Peyer's patch (tissue), 4 donors: ENCODE results near the gene AMZ2. TPM values are rescaled to one million over a fixed set of nuclear protein-coding genes. Genes with fewer than 3 reads are reported as not detected.
"Not testable (repeated sequence)": the region's sequence is repeated elsewhere in the genome, so short reads cannot be mapped to it uniquely, and the experiment has no call there.

Experiments used
- DNase-seq, 3 donors: peaks; one replicate each; pipeline ENCODE4 v3.0.0-alpha.2; 2017 to 2019
- H3K27ac ChIP-seq, 4 donors: fragments of 200-600 bp; sonication (generic); one replicate each; pipeline ENCODE4 v1.5.1; 2016 to 2019
- H3K27me3 ChIP-seq, 2 donors: fragments of 200-600 bp; sonication (generic); one replicate each; pipeline ENCODE4 v1.5.1; 2019
- H3K36me3 ChIP-seq, 3 donors: fragments of 200-600 bp; sonication (generic); one replicate each; pipeline ENCODE4 v1.5.1; 2016 to 2019
- H3K4me1 ChIP-seq, 4 donors: fragments of 200-600 bp; sonication (generic); one replicate each; pipeline ENCODE4 v1.5.1; 2016 to 2019
- H3K4me3 ChIP-seq, 4 donors: fragments of 200-600 bp; sonication (generic); 1 replicate in 3 of 4; 2 replicates in 1 of 4; pipeline ENCODE4 v1.5.1; 2016 to 2019; ENCODE audit warnings: mild to moderate bottlenecking in 1 of 4
- H3K9me3 ChIP-seq, 4 donors: fragments of 200-600 bp; sonication (generic); one replicate each; pipeline ENCODE4 v1.5.1; 2016 to 2019; ENCODE audit warnings: mild to moderate bottlenecking in 1 of 4
- POLR2A ChIP-seq, 2 donors: fragments of 450-650 bp; IDR thresholded peaks; one replicate each; pipeline ENCODE4 v1.5.1; 2017; ENCODE audit warnings: antibody characterized with exemption in 2 of 2, mild to moderate bottlenecking in 2 of 2, moderate library complexity in 2 of 2
- total RNA-seq, 4 donors: library from RNA; depleted of rRNA; stranded (reverse); fragments of >200 nt; gene quantifications; one replicate each; pipeline ENCODE4 v1.1.0, GENCODE V29; 2016
- TF ChIP-seq, protein P1 (sequence below), 6 experiments: fragments of 450-650 bp in 4 of 6; fragments of 200-600 bp in 2 of 6; sonication (generic) in 1 of 6; IDR thresholded peaks; one replicate each; pipeline ENCODE4 v1.5.1; 2017 to 2019; ENCODE audit warnings: antibody characterized with exemption in 6 of 6, mild to moderate bottlenecking in 3 of 6, moderate library complexity in 1 of 6

AMZ2 gene
- total RNA-seq, 4 donors from 2014 or later = 18.0 to 38.8 (median 31.2) TPM

DNA sequence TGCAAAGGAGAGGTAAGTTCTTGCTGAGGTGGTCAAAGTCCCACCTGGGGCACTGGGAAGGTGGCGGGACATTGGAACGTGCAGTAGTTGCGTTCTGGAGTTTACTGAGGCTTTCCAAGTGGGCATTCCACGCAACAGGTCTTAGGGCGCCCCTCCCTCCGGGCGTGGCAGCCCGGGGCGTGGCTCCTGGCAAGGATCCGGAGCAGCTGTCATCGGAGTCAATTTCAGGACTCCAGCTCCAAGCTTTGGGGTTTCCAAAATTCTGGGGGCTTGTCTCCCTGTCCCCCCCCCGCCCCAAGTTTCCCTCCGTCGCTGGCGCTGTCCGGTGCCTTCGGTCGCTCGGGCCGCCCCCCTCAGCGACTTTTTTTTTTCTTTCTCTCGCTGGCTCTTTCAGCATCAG, 43.1 kb upstream of the AMZ2 start:
- Histone ChIP-seq H3K27ac (peak overlapping the region; percentile 89 to 99 (median 92)), H3K36me3 (no peaks in the 10 kb centered on the region)
- peak in 1 of 3 donors; percentile 61 for DNase-seq

DNA sequence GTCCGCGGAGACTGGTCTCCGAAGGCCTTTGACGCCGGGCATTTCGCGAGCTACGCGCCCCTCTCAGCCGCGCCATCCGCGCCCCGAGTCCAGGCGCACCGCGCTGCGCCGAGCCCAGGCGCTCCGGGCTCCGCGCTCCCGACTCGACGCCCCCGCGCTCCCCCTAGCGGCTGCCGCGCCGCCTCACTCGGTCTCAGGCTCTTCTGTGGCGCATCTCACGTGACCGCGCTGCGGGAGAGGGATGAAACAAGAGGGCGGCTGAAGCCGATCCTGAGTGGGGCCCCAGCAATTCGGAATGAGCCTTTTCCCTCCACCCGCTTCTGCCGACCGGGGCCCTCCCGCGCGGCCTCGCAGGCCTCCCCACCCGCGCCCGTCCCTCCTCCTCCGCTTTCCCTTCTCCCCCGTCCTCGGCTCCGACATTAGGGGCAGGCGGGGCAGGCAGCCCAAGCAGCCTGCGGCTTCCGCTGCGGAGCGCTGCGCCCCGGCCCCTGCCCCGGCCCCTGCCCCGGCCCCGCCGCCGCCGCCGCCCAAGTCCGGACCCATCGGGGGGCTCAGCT, 42.5 kb upstream of the AMZ2 start:
- peaks cover 0 to 16% (median 7%) of the 10 kb centered on the region in 4 donors for H3K4me1 ChIP-seq
- peak; percentile 93 to 97 (median 97) for DNase-seq
- H3K36me3 ChIP-seq = no peaks in the 10 kb centered on the region
- peak overlapping the region; percentile 89 to 99 (median 92) for H3K27ac ChIP-seq
- peak in 1 of 2 donors; percentile 56 for TF ChIP-seq POLR2A (IDR thresholded peaks at IDR 0.05)
- TF ChIP-seq, protein P1, sequence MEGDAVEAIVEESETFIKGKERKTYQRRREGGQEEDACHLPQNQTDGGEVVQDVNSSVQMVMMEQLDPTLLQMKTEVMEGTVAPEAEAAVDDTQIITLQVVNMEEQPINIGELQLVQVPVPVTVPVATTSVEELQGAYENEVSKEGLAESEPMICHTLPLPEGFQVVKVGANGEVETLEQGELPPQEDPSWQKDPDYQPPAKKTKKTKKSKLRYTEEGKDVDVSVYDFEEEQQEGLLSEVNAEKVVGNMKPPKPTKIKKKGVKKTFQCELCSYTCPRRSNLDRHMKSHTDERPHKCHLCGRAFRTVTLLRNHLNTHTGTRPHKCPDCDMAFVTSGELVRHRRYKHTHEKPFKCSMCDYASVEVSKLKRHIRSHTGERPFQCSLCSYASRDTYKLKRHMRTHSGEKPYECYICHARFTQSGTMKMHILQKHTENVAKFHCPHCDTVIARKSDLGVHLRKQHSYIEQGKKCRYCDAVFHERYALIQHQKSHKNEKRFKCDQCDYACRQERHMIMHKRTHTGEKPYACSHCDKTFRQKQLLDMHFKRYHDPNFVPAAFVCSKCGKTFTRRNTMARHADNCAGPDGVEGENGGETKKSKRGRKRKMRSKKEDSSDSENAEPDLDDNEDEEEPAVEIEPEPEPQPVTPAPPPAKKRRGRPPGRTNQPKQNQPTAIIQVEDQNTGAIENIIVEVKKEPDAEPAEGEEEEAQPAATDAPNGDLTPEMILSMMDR (IDR thresholded peaks at IDR 0.05) = peak; percentile 82 to 96 (median 94)
- no peaks in the 10 kb centered on the region for H3K9me3 ChIP-seq
- peak overlapping the region; percentile 72 to 88 (median 80) for H3K4me3 ChIP-seq
- H3K27me3 ChIP-seq = no peaks in the 10 kb centered on the region

More for the DNA sequence above, 43.1 kb upstream of the AMZ2 start:
- TF ChIP-seq, protein P1 (IDR thresholded peaks at IDR 0.05) = no peak
- TF ChIP-seq POLR2A (IDR thresholded peaks at IDR 0.05) = no peak
- peaks cover 0 to 2% of the 10 kb centered on the region in 2 donors for H3K27me3 ChIP-seq
- no peaks in the 10 kb centered on the region for H3K9me3 ChIP-seq
- peak overlapping the region; percentile 72 to 88 (median 80) for H3K4me3 ChIP-seq
- peaks cover 0 to 20% (median 8%) of the 10 kb centered on the region in 4 donors for H3K4me1 ChIP-seq

DNA sequence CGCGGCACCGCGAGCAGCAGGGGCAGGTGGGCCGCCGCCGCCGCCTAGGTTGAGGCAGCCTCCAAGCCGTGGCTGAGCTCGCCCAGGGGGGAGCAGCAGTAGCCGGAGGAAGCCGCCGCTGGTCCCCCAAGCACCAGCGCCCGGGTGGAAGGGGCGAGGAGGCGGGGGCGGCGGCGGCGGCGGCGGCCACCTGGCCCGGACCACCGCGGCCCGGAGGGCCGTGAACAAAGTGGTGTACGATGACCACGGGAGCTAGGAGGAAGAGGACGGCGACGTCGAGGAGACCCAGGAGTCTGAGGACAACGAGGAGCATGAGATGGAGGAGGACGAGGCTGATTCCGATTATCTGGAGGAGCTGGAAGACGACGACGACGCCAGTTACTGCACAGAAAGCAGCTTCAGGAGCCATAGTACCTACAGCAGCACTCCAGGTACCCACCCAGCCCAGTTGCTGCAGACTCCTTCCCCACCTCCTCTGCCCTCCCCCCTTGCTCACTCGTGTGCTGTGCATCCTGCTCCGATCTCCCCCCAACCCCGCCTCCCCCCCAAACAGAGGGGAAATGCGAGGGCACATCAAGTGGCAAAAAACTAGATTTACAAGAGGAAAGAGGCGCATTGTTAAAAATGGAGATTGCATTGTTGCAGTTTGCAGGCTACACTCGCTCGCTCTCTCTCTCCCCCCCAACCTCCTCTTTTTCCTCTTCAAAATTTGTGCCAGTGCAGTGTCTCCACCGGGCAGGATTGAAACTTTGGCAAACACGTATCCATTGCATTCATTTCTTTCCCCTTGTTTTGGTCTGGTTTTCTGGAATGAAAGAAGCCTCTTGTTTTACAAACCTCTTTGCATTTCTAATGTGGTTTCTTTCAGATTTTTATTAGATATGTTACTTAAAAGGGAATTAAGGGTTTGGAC, 41.8 kb upstream of the AMZ2 start:
- Histone ChIP-seq H3K4me1 (peaks cover 0 to 10% (median 4%) of the 10 kb centered on the region in 4 donors), H3K36me3 (no peaks in the 10 kb centered on the region), H3K4me3 (peak overlapping the region; percentile 72 to 88 (median 80)), H3K27ac (peak overlapping the region; percentile 89 to 99 (median 92)), H3K9me3 (no peaks in the 10 kb centered on the region), H3K27me3 (no peaks in the 10 kb centered on the region)
- TF ChIP-seq POLR2A (IDR thresholded peaks at IDR 0.05) = no peak
- TF ChIP-seq, protein P1 (IDR thresholded peaks at IDR 0.05) = no peak
- DNase-seq = peak in 2 of 3 donors; percentile 60 to 61

DNA sequence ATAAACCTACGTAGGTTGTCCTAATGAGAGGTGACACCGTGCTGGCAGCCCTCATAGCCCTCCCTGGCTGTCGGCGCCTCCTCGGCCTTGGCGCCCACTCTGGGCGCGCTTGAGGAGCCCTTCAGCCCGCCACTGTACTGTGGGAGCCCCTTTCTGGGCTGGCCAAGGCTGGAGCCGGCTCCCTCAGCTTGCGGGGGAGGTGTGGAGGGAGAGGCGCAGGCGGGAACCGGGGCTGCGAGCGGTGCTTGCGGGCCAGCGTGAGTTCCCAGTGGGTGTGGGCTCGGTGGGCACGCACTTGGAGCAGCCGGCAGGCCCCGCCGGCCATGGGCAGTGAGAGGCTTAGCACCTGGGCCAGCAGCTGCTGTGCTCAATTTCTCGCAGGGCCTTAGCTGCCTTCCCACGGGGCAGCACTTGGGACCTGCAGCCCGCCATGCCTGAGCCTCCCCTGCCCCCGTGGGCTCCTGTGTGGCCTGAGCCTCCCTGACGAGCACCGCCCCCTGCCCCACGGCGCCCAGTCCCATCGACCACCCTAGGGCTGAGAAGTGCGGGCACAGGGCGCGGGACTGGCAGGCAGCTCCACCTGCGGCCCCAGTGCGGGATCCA, 40.1 kb upstream of the AMZ2 start:
- peak overlapping the region in 2 of 4 donors; percentile 16 to 33 for H3K27ac ChIP-seq
- H3K9me3 ChIP-seq = no peaks in the 10 kb centered on the region
- DNase-seq = peak in 1 of 3 donors; percentile 46
- TF ChIP-seq, protein P1 (IDR thresholded peaks at IDR 0.05) = no peak
- TF ChIP-seq POLR2A (IDR thresholded peaks at IDR 0.05) = no peak
- no peaks in the 10 kb centered on the region for H3K36me3 ChIP-seq
- no peaks in the 10 kb centered on the region for H3K27me3 ChIP-seq
- H3K4me1 ChIP-seq = peaks cover 0 to 10% (median 4%) of the 10 kb centered on the region in 4 donors
- no peak overlapping the region for H3K4me3 ChIP-seq

DNA sequence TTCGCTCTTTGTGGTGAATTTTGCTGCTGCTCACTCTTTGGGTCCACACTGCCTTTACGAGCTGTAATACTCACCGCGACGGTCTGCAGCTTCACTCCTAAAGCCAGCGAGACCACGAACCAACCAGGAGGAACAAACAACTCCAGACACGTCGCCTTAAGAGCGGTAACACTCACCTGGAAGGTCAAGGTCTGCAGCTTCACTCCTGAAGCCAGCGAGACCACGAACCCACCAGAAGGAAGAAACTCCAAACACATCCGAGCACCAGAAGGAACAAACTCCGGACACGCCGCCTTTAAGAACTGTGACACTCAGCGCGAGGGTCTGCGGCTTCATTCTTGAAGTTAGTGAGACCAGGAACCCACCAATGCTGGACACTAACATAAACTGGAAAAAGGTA, 39.2 kb upstream of the AMZ2 start:
- H3K9me3 ChIP-seq, H3K27ac ChIP-seq, H3K4me3 ChIP-seq, H3K4me1 ChIP-seq, H3K36me3 ChIP-seq, H3K27me3 ChIP-seq: not testable (repeated sequence)
- peak in 1 of 3 donors; percentile 33 for DNase-seq

DNA sequence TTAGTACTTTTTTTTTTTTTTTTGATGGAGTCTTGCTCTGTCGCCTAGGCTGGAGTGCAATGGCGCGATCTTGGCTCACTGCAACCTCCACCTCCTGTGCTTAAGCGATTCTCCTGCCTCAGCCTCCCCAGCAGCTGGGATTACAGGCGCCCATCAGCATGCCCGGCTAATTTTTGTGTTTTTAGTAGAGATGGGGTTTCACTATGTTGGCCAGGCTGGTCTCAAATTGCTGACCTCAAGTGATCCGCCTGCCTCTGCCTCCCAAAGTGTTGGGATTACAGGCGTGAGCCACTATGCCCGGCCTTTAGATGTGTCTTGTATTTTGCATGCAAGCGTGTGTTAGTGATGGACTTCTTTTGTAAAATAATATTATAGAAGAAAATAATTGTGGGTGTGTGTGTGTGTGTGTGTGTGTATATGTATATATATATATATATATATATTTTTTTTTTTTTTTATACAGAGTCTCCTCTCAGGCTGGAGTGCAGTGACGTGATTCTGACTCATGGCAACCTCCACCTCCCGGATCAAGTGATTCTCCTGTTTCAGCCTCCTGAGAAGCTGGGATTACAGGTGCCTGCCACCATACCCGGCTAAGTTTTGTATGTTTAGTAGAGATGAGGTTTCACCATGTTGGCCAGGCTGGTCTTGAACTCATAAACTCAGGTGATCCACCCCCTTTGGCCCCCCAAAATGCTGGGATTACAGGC, 38.5 kb upstream of the AMZ2 start:
- not testable (repeated sequence) for H3K27me3 ChIP-seq, H3K27ac ChIP-seq, H3K9me3 ChIP-seq, H3K36me3 ChIP-seq, H3K4me1 ChIP-seq, H3K4me3 ChIP-seq
- DNase-seq = peak in 1 of 3 donors; percentile 35
